HG02588 (cell line): ENCODE data around the gene GUK1.
"Not testable (repeated sequence)": the region's sequence is repeated elsewhere in the genome, so short reads cannot be mapped to it uniquely, and the experiment has no call there.

Source experiments
- ATAC-seq: cut with Tn5 transposase; IDR thresholded peaks from one replicate; pipeline ENCODE4 v1.9.1; 2021; ENCODE audit warnings: mild to moderate bottlenecking, moderate library complexity; ENCODE audit not compliant: unreplicated experiment

The GUK1 gene

GRCh38 chr1:228161362-228161761 is 21.3 kb downstream of the GUK1 start:
- ATAC-seq: no peak

GRCh38 chr1:228161866-228162265 is 21.8 kb downstream of the GUK1 start:
- ATAC-seq: no peak

DNA sequence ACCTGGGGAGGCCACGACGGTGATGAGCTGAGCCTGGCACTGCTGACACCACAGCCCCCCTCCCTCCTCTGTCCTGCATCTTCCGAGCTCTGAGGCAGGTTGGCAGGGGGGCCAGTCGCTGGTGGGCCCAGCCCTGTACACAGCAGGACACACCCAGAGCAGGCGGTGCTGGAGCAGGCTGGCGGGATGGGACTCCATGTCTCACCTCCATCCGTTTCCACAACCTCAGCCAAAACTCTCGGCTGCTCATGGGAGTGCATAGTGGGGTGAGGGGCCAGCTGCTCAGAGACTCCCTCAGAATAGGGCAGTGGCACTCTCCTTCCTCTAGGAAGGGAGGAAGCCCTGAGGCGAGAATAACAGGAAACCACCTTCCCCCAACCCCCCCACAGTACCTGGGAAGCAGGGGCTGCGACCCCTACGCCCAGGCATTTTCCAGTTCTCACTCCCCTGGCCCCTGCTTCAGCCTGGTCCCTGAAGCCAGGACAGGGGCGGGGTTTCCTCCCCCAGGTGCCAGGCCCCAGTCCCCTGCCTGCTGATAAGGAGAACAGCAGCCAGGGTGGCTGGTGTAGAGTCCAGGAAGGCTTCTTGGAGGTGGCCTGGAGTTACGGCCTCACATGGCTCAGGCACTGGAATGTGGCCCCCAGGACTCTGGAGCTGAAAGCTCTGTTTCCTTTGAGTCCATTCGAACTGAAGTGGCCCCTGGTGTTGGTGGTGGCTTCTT is 22.4 kb downstream of the GUK1 start:
- ATAC-seq: no peak

DNA sequence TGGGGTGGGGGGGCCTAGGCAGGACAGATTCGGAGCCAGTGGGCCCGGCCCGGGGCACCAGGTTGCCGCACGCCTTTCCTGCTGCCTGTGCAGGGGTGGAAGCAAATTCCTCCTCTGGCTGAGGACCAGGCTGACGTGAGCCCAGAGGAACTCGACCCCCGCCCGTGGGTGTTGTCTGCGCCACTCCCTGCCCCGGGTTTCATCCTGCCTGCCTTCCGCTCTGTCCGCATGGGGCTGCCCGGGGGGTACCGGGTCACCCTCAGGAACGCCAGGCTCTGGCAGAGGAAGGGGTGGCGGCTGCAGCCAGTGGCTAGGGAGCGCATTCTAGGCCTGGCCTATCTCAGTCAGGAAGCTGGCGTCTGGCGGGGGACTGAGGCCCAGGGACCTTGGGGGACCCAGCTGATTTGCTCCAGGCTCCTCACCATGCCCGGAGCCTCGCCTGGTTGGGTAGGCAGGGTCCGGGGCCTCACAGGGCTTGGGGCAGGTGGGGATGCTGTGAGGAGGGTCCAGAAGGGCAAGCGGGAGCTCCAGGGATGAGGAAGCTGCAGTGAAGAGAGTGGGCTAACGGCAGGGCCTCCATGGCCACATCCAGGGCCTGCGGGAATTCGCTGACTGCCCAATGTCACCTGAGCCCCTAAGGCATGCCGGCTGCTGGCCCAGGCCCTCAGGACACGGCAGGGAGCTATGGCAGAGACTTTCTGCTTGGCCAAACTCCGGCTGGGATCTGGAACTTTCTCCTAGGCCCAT is 23.1 kb downstream of the GUK1 start:
- no peak for ATAC-seq

- ATAC-seq: no peak
Measured at GRCh38 chr1:228163776-228164519, 23.9 kb downstream of the GUK1 start.

DNA sequence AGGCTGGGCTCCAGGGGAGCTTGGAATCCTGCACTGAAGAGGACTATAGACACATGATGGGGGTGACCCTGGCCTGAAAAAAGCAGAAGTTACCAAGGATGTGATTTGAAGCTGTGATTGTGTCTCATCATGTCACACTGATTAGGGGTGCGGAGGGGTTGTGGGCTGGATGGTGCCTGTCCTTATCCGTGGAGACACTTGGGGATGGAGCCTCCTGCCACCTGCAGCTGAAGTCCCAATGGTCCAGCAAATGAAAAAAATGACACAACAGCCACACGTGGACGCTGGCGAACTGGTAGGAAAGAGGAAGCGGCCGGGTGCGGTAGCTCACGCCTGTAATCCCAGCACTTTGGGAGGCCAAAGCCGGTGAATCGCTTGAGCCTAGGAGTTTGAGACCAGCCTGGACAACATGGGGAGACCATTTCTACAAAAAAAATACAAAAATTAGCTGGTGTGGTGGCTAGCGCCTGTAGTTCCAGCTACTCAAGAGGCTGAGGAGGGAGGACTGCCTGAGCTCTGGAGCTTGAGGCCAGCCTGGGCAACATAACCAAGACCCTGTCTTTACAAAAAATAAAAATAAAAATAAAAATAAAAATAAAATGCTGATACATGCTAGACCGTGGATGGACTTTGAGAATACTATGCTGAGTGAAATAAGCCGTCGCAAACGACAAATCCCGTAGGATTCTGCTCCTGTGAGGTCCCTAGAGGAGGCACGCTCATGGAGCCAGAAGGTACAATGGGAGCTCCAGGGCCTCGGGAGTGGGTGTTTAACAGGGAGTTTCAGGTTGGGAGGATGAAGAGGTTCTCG is 24.7 kb downstream of the GUK1 start:
- ATAC-seq: peak; percentile 0

DNA sequence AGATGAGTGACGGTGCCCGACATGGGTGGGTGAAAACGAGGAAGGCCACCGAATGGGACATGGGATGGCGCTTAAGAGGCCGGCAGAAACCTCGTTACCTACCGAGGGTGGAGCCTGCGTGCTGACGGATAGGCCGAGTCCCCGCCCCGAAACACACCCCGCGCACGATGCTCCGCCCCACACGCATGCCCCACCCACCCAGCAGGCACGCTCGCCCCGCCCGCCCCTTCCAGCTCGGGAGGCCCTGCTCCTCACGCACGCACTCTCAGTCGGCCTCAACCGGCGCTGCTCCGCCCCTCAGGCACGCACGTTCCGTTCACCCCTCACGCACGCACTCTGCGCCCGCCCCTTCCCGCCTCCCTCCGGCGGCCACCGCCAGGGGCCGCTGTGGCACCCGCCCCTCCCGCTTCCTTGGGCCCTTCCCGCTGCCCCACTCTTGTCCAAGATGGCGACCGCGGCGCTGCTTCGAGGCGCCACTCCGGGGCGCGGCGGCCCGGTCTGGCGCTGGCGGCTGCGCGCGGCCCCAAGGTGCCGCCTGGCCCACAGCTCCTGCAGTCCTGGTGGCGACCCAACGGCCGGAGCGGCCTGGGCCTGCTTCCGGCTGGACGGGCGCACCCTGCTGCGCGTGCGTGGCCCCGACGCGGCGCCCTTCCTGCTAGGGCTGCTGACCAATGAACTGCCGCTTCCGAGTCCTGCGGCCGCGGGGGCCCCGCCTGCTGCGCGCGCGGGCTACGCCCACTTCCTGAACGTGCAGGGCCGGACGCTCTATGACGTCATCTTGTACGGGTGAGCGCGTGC is 25.5 kb downstream of the GUK1 start, which contains the start of gene IBA57:
Gene IBA57, plus strand, starts transcription at position 433 of the 798 bp plus-strand sequence. Its CDS starts 13 bp downstream, at position 446.
- ATAC-seq: peak; percentile 76

- ATAC-seq: peak; percentile 7
Measured at GRCh38 chr1:228166170-228166936, 26.3 kb downstream of the GUK1 start.

DNA sequence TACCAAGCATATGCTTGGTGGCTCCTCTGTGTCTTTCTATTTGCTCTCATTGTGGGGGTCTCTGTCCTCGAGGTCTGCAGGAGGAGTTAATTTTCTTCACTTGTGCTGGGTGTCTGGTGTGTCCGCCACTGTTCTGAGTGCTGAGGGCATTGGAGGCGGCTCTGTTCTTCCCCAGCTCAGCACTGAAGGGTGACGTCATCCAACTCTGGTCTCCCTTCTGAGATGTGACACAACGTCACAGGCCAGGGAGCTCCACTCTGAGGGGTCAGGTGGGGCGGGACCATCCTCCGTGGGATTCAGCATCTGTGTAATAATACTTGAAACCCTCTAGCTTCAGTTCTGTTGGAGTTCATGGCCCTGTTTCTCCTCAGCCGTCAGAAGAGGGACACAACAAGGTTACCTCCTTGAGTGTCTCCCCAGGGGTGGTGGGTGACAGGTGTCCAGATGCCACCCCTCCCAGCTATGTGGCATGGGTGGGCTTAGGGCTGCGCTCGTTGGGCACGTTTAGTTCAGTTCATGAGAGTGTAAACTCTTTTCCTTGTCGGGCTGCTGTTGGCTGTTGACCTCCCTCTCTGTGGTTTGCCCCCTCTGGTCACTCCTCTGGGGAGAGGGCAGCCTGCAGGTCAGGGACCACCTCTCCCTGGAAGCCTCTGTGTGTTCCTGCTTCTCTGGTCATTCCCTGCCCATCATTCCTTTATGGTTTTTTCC is 28.6 kb downstream of the GUK1 start:
- ATAC-seq: no peak

- ATAC-seq: no peak
Measured at GRCh38 chr1:228169345-228169744, 29.3 kb downstream of the GUK1 start.

DNA sequence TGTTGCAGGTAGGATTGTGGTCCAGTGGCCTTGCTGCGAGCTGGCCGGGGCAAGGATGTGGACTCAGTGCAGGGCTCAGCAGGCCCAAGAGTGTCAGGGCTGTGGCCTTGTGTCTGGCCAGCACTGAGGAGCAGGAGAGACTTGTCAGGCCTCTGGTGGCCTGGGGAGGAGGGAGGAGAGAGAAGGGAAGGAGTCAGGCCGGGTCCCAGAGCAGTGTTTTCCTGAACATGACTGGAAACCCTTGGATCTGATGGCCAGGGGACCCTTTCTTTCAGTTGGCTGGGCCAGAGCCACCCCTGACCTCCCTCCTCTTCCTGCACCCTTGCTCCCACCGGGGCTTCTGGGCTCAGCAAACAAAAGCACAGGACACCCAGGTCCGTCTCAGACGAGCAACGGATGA is 30.6 kb downstream of the GUK1 start:
- ATAC-seq: no peak

DNA sequence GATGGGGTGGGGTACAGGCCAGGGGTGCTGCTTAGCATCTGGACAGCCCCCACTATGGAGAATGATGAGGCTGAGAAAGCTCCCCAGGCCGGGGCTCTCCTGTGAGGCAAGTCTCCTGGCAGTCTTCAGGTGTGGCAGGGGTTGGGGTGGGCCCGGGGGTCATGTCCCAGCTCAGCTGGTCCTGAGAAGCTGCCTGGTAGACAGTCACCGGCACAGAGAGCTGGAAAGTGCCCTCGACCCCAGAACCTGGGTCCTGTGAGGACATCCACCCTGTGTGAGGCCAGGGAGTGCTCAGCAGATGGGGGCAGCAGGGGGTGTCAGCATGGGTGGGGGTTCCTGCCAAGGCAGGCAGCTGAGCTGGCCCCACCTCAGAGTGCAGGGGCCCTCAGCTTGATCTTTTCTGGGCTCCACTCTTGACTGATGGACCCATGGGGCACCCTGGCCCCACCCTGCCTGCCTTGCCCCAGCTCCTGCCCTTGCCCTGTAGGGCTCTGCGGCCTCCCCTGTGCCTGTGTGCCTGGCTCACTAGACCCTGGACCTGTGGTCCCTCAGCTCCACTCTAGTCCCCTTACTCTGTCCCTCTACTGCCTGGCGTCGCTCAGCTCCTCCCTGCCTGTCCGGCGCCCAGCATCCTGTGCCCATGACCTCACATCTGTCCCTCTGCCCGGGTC is 31.3 kb downstream of the GUK1 start:
- no peak for ATAC-seq

DNA sequence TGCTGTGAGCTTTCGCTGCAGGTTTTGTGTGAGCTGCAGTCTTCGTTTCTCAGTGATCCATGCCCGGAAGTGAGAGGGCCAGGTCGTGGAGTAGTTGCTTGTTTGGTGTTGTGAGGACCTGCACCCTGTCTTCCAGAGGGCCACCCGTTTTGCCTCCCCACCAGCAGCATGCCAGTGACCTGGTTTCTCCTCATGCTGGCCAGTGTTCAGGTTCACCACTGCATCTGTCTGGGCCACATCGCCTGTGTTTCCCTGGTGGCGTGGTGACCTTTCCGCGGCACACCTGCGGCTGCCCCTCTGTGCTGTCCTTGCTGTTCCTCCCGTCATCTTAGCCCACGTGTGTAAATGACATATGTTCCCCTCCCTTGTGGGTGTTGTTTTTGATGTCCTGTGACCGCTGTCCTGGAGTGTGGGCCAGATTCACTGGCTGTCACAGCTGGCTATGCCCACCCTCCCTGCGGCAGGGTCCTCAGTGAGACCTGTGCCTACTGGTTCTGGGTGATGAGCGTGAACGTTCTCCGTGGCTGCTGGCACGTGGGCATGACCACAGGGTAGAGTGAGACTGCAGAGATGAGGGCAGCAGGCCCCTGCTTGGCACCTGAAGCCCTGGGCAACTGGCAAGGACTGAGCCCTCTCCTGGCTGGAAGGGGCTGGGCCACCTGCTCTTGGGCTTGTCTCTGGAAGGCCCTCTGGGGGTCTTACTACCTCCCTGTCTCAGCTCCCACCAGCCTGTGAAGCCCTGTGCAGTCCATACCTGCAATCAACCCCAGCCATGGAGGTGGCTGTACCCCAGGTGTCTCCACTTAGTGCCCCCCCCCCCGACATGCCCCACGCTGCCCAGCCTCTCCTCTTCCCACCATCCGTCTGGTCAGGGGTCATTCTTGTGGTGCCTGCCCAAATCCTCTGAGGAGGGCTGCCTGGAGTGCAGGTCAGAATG is 32.8 kb downstream of the GUK1 start:
- ATAC-seq: no peak

DNA sequence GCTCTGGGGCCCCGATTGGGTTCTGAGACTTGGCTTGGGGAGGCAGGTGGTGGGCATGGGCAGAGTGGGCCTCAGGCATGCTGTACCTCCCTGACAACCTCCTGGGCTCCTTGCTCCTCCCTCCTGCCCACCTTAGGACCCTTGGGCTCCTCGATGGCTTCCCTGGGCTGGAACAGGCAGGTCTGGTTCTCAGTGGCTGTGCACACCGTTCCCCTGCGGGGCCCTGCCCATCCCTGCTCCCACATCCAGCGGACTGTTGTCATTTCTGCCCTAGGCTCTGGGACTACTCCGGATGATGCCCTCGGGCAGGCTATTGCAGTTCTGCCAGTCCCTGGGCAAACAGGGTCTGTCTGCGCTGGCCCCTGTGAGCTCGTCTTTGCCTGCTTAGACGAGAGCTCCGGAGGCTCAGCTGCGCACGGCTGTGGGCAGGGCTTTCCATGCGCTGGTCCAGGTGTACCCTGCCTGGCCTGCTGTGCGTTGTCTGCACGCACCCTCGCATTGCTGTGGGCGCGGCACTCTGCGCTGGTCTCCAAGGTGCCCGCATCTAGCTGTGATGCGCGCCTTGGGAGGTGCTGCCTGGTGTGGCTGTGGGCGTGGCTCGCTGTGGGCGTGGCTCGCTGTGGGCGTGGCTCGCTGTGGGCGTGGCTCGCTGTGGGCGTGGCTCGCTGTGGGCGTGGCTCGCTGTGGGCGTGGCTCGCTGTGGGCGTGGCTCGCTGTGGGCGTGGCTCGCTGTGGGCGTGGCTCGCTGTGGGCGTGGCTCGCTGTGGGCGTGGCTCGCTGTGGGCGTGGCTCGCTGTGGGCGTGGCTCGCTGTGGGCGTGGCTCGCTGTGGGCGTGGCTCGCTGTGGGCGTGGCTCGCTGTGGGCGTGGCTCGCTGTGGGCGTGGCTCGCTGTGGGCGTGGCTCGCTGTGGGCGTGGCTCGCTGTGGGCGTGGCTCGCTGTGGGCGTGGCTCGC is 33.7 kb downstream of the GUK1 start:
- not testable (repeated sequence) for ATAC-seq

DNA sequence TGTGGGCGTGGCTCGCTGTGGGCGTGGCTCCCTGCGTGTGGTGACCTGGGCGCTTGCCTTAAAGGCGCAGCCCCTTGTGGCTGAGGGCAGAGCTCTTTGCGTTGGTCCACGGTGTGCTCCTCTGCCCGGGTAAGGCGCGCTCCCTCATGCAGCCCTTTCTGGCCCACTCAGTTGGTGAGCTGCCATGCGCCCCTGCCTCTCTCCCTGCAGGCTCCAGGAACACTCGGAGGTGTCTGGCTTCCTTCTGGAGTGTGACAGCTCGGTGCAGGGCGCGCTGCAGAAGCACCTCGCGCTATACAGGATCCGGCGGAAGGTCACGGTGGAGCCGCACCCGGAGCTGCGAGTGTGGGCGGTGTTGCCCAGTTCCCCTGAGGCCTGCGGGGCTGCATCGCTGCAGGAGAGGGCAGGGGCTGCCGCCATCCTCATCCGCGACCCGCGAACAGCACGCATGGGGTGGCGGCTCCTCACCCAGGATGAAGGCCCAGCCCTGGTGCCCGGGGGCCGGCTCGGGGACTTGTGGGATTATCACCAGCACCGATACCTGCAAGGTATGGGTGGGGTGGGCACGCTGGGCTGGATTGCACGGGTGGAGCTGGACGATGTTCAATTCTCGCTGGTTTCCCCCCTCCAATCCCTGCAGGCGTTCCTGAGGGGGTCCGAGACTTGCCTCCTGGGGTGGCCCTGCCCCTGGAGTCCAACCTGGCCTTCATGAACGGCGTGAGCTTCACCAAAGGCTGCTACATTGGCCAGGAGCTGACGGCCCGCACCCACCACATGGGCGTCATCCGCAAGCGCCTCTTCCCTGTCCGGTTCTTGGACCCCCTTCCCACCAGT is 34.6 kb downstream of the GUK1 start:
- no peak for ATAC-seq
